VCaP (cell line): ENCODE data around the gene SETD5.

Source experiments
- H3K27ac ChIP-seq: fragments of 450-650 bp; 2 replicates; pipeline ENCODE4 v1.5.1; 2017
- CTCF ChIP-seq: fragments of 450-650 bp; conservative IDR thresholded peaks from 2 replicates; pipeline ENCODE4 v1.5.1; 2017; ENCODE audit warnings: mild to moderate bottlenecking, moderate library complexity

The SETD5 gene

GRCh38 chr3:9496893-9497292 lies 99.5 kb downstream of the SETD5 start:
- no peak for TF ChIP-seq CTCF
- no peak overlapping the region for H3K27ac ChIP-seq

- TF ChIP-seq CTCF = no peak
- no peak overlapping the region for H3K27ac ChIP-seq
Observed at GRCh38 chr3:9497821-9498565, 100.6 kb downstream of the SETD5 start.

- H3K27ac ChIP-seq = no peak overlapping the region
- TF ChIP-seq CTCF = no peak
Observed at GRCh38 chr3:9498781-9499180, 101.4 kb downstream of the SETD5 start.

- TF ChIP-seq CTCF = no peak
- no peak overlapping the region for H3K27ac ChIP-seq
Observed at GRCh38 chr3:9499455-9500107, 102.2 kb downstream of the SETD5 start.

- no peak overlapping the region for H3K27ac ChIP-seq
Observed at GRCh38 chr3:9500108-9501050, 103.0 kb downstream of the SETD5 start.

GRCh38 chr3:9501226-9501625 lies 103.8 kb downstream of the SETD5 start:
- no peak overlapping the region for H3K27ac ChIP-seq
- TF ChIP-seq CTCF = no peak

More at GRCh38 chr3:9500108-9501050, 103.0 kb downstream of the SETD5 start:
- TF ChIP-seq CTCF = peak; percentile 87

GRCh38 chr3:9503283-9503682 lies 105.9 kb downstream of the SETD5 start:
- TF ChIP-seq CTCF = peak; percentile 96
- no peak overlapping the region for H3K27ac ChIP-seq
